GM12875 (cell line): ENCODE results near the gene GPR55.

Experiments
- H3K4me3 ChIP-seq: one replicate; pipeline ENCODE4 v1.5.1; 2011; ENCODE audit warnings: low read depth, low read length, control low read depth
- CTCF ChIP-seq: IDR thresholded peaks from 2 replicates; pipeline ENCODE4 v1.5.1; 2011; ENCODE audit warnings: low read depth, mild to moderate bottlenecking, control low read depth, inconsistent platforms, low read length, moderate library complexity, borderline replicate concordance; ENCODE audit not compliant: insufficient read depth

GPR55 gene

GRCh38 chr2:230956827-230957755 lies 32.0 kb upstream of the GPR55 start:
- TF ChIP-seq CTCF, result no peak
- H3K4me3 ChIP-seq, result peak overlapping the region; percentile 63

GRCh38 chr2:230955163-230955737 lies 30.2 kb upstream of the GPR55 start:
- H3K4me3 ChIP-seq, result no peak overlapping the region
- TF ChIP-seq CTCF, result no peak

- TF ChIP-seq CTCF, result no peak
- H3K4me3 ChIP-seq, result no peak overlapping the region
These were observed 29.7 kb upstream of the GPR55 start for GRCh38 chr2:230954746-230955145.

- H3K4me3 ChIP-seq, result no peak overlapping the region
- TF ChIP-seq CTCF, result no peak
These were observed 28.8 kb upstream of the GPR55 start for GRCh38 chr2:230953845-230954244.

GRCh38 chr2:230952226-230952956 lies 27.3 kb upstream of the GPR55 start:
- TF ChIP-seq CTCF, result no peak

GRCh38 chr2:230951396-230951795 lies 26.4 kb upstream of the GPR55 start:
- H3K4me3 ChIP-seq, result no peak overlapping the region
- TF ChIP-seq CTCF, result no peak

More at GRCh38 chr2:230952226-230952956, 27.3 kb upstream of the GPR55 start:
- H3K4me3 ChIP-seq, result no peak overlapping the region
